KOPT-K1 (cell line): ENCODE data around the gene ZBED6.
"Not testable (repeated sequence)": the region's sequence is repeated elsewhere in the genome, so short reads cannot be mapped to it uniquely, and the experiment has no call there.

Experiments used
- H3K27ac ChIP-seq: fragments of 200-600 bp; sonication (generic); 2 replicates; pipeline ENCODE4 v1.5.1; 2016; ENCODE audit warnings: antibody characterized with exemption, mild to moderate bottlenecking, low read depth, low read length; ENCODE audit not compliant: poor library complexity, severe bottlenecking
- H3K36me3 ChIP-seq: fragments of 200-600 bp; sonication (generic); 2 replicates; pipeline ENCODE4 v1.5.1; 2017; ENCODE audit warnings: antibody characterized with exemption, mild to moderate bottlenecking, low read length, moderate library complexity; ENCODE audit not compliant: insufficient read depth
- H3K9me3 ChIP-seq: fragments of 200-600 bp; sonication (generic); 2 replicates; pipeline ENCODE4 v1.5.1; 2017; ENCODE audit warnings: antibody characterized with exemption, low read length, mild to moderate bottlenecking; ENCODE audit not compliant: insufficient read depth, poor library complexity, severe bottlenecking

Gene ZBED6

GRCh38 chr1:203769505-203770343, 25.7 kb upstream of the ZBED6 start:
- Histone ChIP-seq H3K27ac (no peak overlapping the region), H3K36me3 (peaks cover 55% of the 10 kb centered on the region), H3K9me3 (no peaks in the 10 kb centered on the region)

- Histone ChIP-seq H3K27ac (no peak overlapping the region), H3K9me3 (no peaks in the 10 kb centered on the region), H3K36me3 (peaks cover 73% of the 10 kb centered on the region)
Observed at GRCh38 chr1:203771901-203772301, 23.5 kb upstream of the ZBED6 start.

GRCh38 chr1:203772836-203773235, 22.6 kb upstream of the ZBED6 start:
- Histone ChIP-seq H3K9me3 (no peaks in the 10 kb centered on the region), H3K36me3 (peaks cover 73% of the 10 kb centered on the region), H3K27ac (no peak overlapping the region)

GRCh38 chr1:203776636-203777035, 18.8 kb upstream of the ZBED6 start:
- H3K27ac ChIP-seq: no peak overlapping the region
- H3K36me3 ChIP-seq: peaks cover 48% of the 10 kb centered on the region
- no peaks in the 10 kb centered on the region for H3K9me3 ChIP-seq

GRCh38 chr1:203777596-203777995, 17.8 kb upstream of the ZBED6 start:
- no peaks in the 10 kb centered on the region for H3K9me3 ChIP-seq
- H3K27ac ChIP-seq: no peak overlapping the region
- H3K36me3 ChIP-seq: peaks cover 39% of the 10 kb centered on the region

- H3K36me3 ChIP-seq: peaks cover 33% of the 10 kb centered on the region
- no peaks in the 10 kb centered on the region for H3K9me3 ChIP-seq
- no peak overlapping the region for H3K27ac ChIP-seq
Observed at GRCh38 chr1:203778146-203778545, 17.3 kb upstream of the ZBED6 start.

GRCh38 chr1:203778789-203779188, 16.6 kb upstream of the ZBED6 start:
- Histone ChIP-seq H3K9me3 (no peaks in the 10 kb centered on the region), H3K27ac (no peak overlapping the region), H3K36me3 (peaks cover 27% of the 10 kb centered on the region)

- no peaks in the 10 kb centered on the region for H3K36me3 ChIP-seq
- H3K9me3 ChIP-seq: no peaks in the 10 kb centered on the region
- H3K27ac ChIP-seq: no peak overlapping the region
Observed at GRCh38 chr1:203781962-203782361, 13.5 kb upstream of the ZBED6 start.

- Histone ChIP-seq H3K9me3 (no peaks in the 10 kb centered on the region), H3K27ac (no peak overlapping the region), H3K36me3 (no peaks in the 10 kb centered on the region)
Observed at GRCh38 chr1:203789966-203790365, 5.5 kb upstream of the ZBED6 start.

- Histone ChIP-seq H3K36me3 (no peaks in the 10 kb centered on the region), H3K27ac (no peak overlapping the region), H3K9me3 (no peaks in the 10 kb centered on the region)
Observed at GRCh38 chr1:203791498-203791897, 3.9 kb upstream of the ZBED6 start.

- Histone ChIP-seq H3K9me3 (no peaks in the 10 kb centered on the region), H3K36me3 (peaks cover 7% of the 10 kb centered on the region), H3K27ac (no peak overlapping the region)
Observed at GRCh38 chr1:203792486-203792885, 2.9 kb upstream of the ZBED6 start.

GRCh38 chr1:203793561-203793960, 1.9 kb upstream of the ZBED6 start:
- H3K27ac ChIP-seq, H3K9me3 ChIP-seq: not testable (repeated sequence)
- peaks cover 18% of the 10 kb centered on the region for H3K36me3 ChIP-seq

GRCh38 chr1:203794764-203795440, 521 bp upstream of the ZBED6 start:
- H3K27ac ChIP-seq: peak overlapping the region; percentile 85
- H3K9me3 ChIP-seq: no peaks in the 10 kb centered on the region
- peaks cover 32% of the 10 kb centered on the region for H3K36me3 ChIP-seq

GRCh38 chr1:203796236-203796605, 798 bp downstream of the ZBED6 start:
- Histone ChIP-seq H3K27ac (peak overlapping the region; percentile 85), H3K36me3 (peaks cover 44% of the 10 kb centered on the region), H3K9me3 (no peaks in the 10 kb centered on the region)

- H3K27ac ChIP-seq: no peak overlapping the region
- H3K36me3 ChIP-seq: peaks cover 54% of the 10 kb centered on the region
- no peaks in the 10 kb centered on the region for H3K9me3 ChIP-seq
Observed at GRCh38 chr1:203797216-203797615, 1.8 kb downstream of the ZBED6 start.
